HEK293 (cell line): Measurements from ENCODE around the gene MAP3K8.

Experiments used
- CTCF ChIA-PET: fragments of 350-600 bp; formaldehyde crosslinking; extraction: SDS; loops from one replicate; lab custom pipeline; 2021; ENCODE audit warnings: antibody characterized with exemption; lab: Yijun Ruan, JAX
- POLR2A ChIA-PET: fragments of 300-600 bp; formaldehyde crosslinking; extraction: SDS; loops from one replicate; lab custom pipeline; 2020; ENCODE audit warnings: antibody characterized with exemption, inconsistent platforms; lab: Yijun Ruan, JAX
- H3K27ac ChIP-seq: fragments of 200-500 bp; sonication (Bioruptor generic); 2 replicates; pipeline ENCODE4 v1.5.1; 2014; ENCODE audit warnings: low read depth, low read length, control low read depth, inconsistent platforms; ENCODE audit errors: extremely low read depth
- H3K36me3 ChIP-seq, 2 experiments: fragments of 200-500 bp in 1 of 2; sonication (Bioruptor generic) in 1 of 2; 1 replicate in 1 of 2; 2 replicates in 1 of 2; pipeline ENCODE4 v1.5.1; 2014 to 2017; ENCODE audit warnings: inconsistent platforms in 2 of 2, low read length in 2 of 2; ENCODE audit not compliant: control insufficient read depth in 2 of 2, insufficient read depth in 1 of 2
- H3K4me1 ChIP-seq: fragments of 200-500 bp; sonication (Bioruptor generic); 2 replicates; pipeline ENCODE4 v1.5.1; 2014; ENCODE audit warnings: mild to moderate bottlenecking, low read length, inconsistent platforms; ENCODE audit not compliant: control insufficient read depth, insufficient read depth
- H3K4me3 ChIP-seq: 2 replicates; pipeline ENCODE4 v1.5.1; 2011; ENCODE audit warnings: low read depth, mild to moderate bottlenecking, control low read depth, low read length, moderate library complexity
- H3K9me3 ChIP-seq: fragments of 200-500 bp; sonication (Bioruptor generic); 2 replicates; pipeline ENCODE4 v1.5.1; 2014; ENCODE audit warnings: low read depth, low read length, inconsistent platforms; ENCODE audit not compliant: control insufficient read depth, insufficient read depth
- AEBP2 ChIP-seq: fragments of 450-650 bp; formaldehyde crosslinking; IDR thresholded peaks from 2 replicates; pipeline ENCODE4 v1.5.1; 2016; ENCODE audit warnings: missing biosample characterization, missing genetic modification characterization, borderline replicate concordance
- GLI2 ChIP-seq: fragments of 450-650 bp; formaldehyde crosslinking; IDR thresholded peaks from 2 replicates; pipeline ENCODE4; 2017; ENCODE audit warnings: missing biosample characterization, missing genetic modification characterization, low read depth, borderline replicate concordance
- KLF17 ChIP-seq: fragments of 450-650 bp; formaldehyde crosslinking; IDR thresholded peaks from 2 replicates; pipeline ENCODE4 v1.5.1; 2016; ENCODE audit warnings: missing biosample characterization, missing genetic modification characterization
- ZBTB10 ChIP-seq: fragments of 450-650 bp; formaldehyde crosslinking; IDR thresholded peaks from 2 replicates; pipeline ENCODE4 v1.5.1; 2016; ENCODE audit warnings: missing biosample characterization, missing genetic modification characterization
- ZBTB26 ChIP-seq: fragments of 450-650 bp; formaldehyde crosslinking; optimal IDR thresholded peaks from 2 replicates; pipeline ENCODE3; 2016; ENCODE audit warnings: missing biosample characterization, mild to moderate bottlenecking, missing genetic modification characterization
- ZIC2 ChIP-seq: fragments of 450-650 bp; formaldehyde crosslinking; IDR thresholded peaks from 2 replicates; pipeline ENCODE4 v1.5.1; 2016; ENCODE audit warnings: missing biosample characterization, missing genetic modification characterization
- ZNF335 ChIP-seq: fragments of 450-650 bp; formaldehyde crosslinking; conservative IDR thresholded peaks from 2 replicates; pipeline ENCODE4 v1.5.1; 2016; ENCODE audit warnings: missing biosample characterization, missing genetic modification characterization
- ZNF341 ChIP-seq: fragments of 450-650 bp; formaldehyde crosslinking; IDR thresholded peaks from 2 replicates; pipeline ENCODE4; 2016; ENCODE audit warnings: low read depth, missing biosample characterization, missing genetic modification characterization
- ZNF548 ChIP-seq: fragments of 450-650 bp; formaldehyde crosslinking; IDR thresholded peaks from 2 replicates; pipeline ENCODE4 v1.5.1; 2016; ENCODE audit warnings: missing biosample characterization, missing genetic modification characterization
- ZNF621 ChIP-seq: fragments of 450-650 bp; formaldehyde crosslinking; IDR thresholded peaks from 2 replicates; pipeline ENCODE4 v1.5.1; 2017; ENCODE audit warnings: missing biosample characterization, missing genetic modification characterization
- ZNF704 ChIP-seq: fragments of 450-650 bp; formaldehyde crosslinking; IDR thresholded peaks from 2 replicates; pipeline ENCODE4 v1.5.1; 2016; ENCODE audit warnings: missing biosample characterization, missing genetic modification characterization
- ZNF843 ChIP-seq: fragments of 450-650 bp; formaldehyde crosslinking; IDR thresholded peaks from 2 replicates; pipeline ENCODE4 v1.5.1; 2016; ENCODE audit warnings: missing biosample characterization, missing genetic modification characterization

Gene MAP3K8

GRCh38 chr10:30445711-30446110 lies 11.7 kb downstream of the MAP3K8 start (continued):
- no peak for TF ChIP-seq ZBTB10 (tag by site-specific recombination)
- TF ChIP-seq ZNF341 (tag by site-specific recombination), result no peak
- no peak for TF ChIP-seq ZNF704
- no peak for TF ChIP-seq ZIC2 (tag by site-specific recombination)
- no peak for TF ChIP-seq ZNF843 (tag by site-specific recombination)
- TF ChIP-seq ZBTB26, result no peak
- no peak for TF ChIP-seq ZNF335 (tag by site-specific recombination)
- no peak for TF ChIP-seq KLF17 (tag by site-specific recombination)
- no peak for TF ChIP-seq ZNF548 (tag by site-specific recombination)

GRCh38 chr10:30447125-30447799 lies 13.3 kb downstream of the MAP3K8 start:
- POLR2A ChIA-PET, result no interaction called here
- no peaks in the 10 kb centered on the region for H3K4me1 ChIP-seq
- CTCF ChIA-PET, result interaction anchor here (0.9 kb wide), 1 partner anchor 87 kb away, joined by 3 read pairs; no protein-coding TSS in a partner anchor

More at GRCh38 chr10:30447125-30447799, 13.3 kb downstream of the MAP3K8 start:
- TF ChIP-seq GLI2 (tag by site-specific recombination) (no peak), KLF17 (tag by site-specific recombination) (no peak), ZNF621 (tag by site-specific recombination) (no peak), AEBP2 (no peak)
- Histone ChIP-seq H3K4me3 (no peak overlapping the region), H3K9me3 (no peaks in the 10 kb centered on the region), H3K27ac (no peak overlapping the region), H3K36me3 (peaks cover 21 to 54% of the 10 kb centered on the region in 2 experiments)
